Hepatocyte (in vitro differentiated cells): ENCODE results near the gene POLDIP2. TPM values are rescaled to one million over a fixed set of nuclear protein-coding genes. Genes with fewer than 3 reads are reported as not detected.
A peak's percentile ranks its signal among the peaks of the same experiment; 100 is the strongest.

Source experiments
- DNase-seq: peaks from one replicate; pipeline ENCODE4 v3.0.0-alpha.2; 2016; ENCODE audit warnings: low spot score
- H2AFZ ChIP-seq: fragments of 200-600 bp; sonication (generic); 2 replicates; pipeline ENCODE4 v1.6.0; 2016; ENCODE audit warnings: antibody characterized with exemption, mild to moderate bottlenecking
- H3K27ac ChIP-seq: fragments of 200-600 bp; sonication (generic); 2 replicates; pipeline ENCODE4 v1.5.1; 2016; ENCODE audit warnings: mild to moderate bottlenecking
- H3K27me3 ChIP-seq: fragments of 200-600 bp; sonication (generic); 2 replicates; pipeline ENCODE4 v1.6.1; 2016
- H3K36me3 ChIP-seq: fragments of 200-600 bp; sonication (generic); replicated peaks from 2 replicates; pipeline ENCODE4 v1.5.1; 2016; ENCODE audit warnings: low read depth; ENCODE audit not compliant: insufficient read depth
- H3K4me1 ChIP-seq: fragments of 200-600 bp; sonication (generic); 2 replicates; pipeline ENCODE4 v1.5.1; 2016; ENCODE audit warnings: mild to moderate bottlenecking, moderate library complexity; ENCODE audit not compliant: insufficient read depth
- H3K4me2 ChIP-seq: fragments of 200-600 bp; sonication (generic); 2 replicates; pipeline ENCODE4 v1.6.0; 2016
- H3K4me3 ChIP-seq: fragments of 200-600 bp; sonication (generic); 2 replicates; pipeline ENCODE4 v1.5.1; 2016; ENCODE audit warnings: mild to moderate bottlenecking
- H3K79me2 ChIP-seq: fragments of 200-600 bp; sonication (generic); 2 replicates; pipeline ENCODE4 v1.6.0; 2017; ENCODE audit warnings: mild to moderate bottlenecking
- H3K9me2 ChIP-seq: fragments of 200-600 bp; sonication (generic); replicated peaks from 2 replicates; pipeline ENCODE4 v1.6.0; 2017; ENCODE audit warnings: mild to moderate bottlenecking; ENCODE audit not compliant: insufficient read depth
- H3K9me3 ChIP-seq: fragments of 200-600 bp; sonication (generic); 2 replicates; pipeline ENCODE4 v1.5.1; 2016; ENCODE audit warnings: low read depth, mild to moderate bottlenecking
- H4K20me1 ChIP-seq: fragments of 200-600 bp; sonication (generic); 2 replicates; pipeline ENCODE4 v1.6.0; 2016; ENCODE audit warnings: mild to moderate bottlenecking; ENCODE audit not compliant: insufficient read depth, poor library complexity, severe bottlenecking
- CTCF ChIP-seq: fragments of 200-600 bp; sonication (generic); IDR thresholded peaks from 2 replicates; pipeline ENCODE4 v1.5.1; 2016; ENCODE audit warnings: antibody characterized with exemption, mild to moderate bottlenecking; ENCODE audit not compliant: poor library complexity
- EZH2 ChIP-seq: fragments of 200-600 bp; sonication (generic); IDR thresholded peaks from 2 replicates; pipeline ENCODE4 v1.6.1; 2016; ENCODE audit warnings: antibody characterized with exemption, mild to moderate bottlenecking, borderline replicate concordance
- EZH2phosphoT487 ChIP-seq: fragments of 200-600 bp; sonication (generic); IDR thresholded peaks from one replicate; pipeline ENCODE4 v1.6.1; 2018; ENCODE audit warnings: antibody characterized with exemption, mild to moderate bottlenecking, low read depth, moderate library complexity; ENCODE audit not compliant: unreplicated experiment, severe bottlenecking
- WGBS: methylation state at CpG from one replicate; pipeline ENCODE4 v1.1.6; 2016; ENCODE audit warnings: low lambda C conversion rate; ENCODE audit errors: missing lambda C conversion rate; 5-methylcytosine and 5-hydroxymethylcytosine counted together
- polyA plus RNA-seq: library from polyadenylated mRNA; unstranded; fragments of >200 nt; fragmentation: Nextera tagmentation; extraction: Ambion mirVana; gene quantifications from 2 replicates; pipeline ENCODE4 v1.2.1, GENCODE V29; 2016
- total RNA-seq: library from RNA; depleted of rRNA; stranded (reverse); fragments of >200 nt; gene quantifications from 2 replicates; pipeline ENCODE4 v1.2.3, GENCODE V29; 2014

Gene POLDIP2
- total and polyA plus RNA-seq, 2 experiments from 2014 or later = 82.9 to 122 TPM

DNA sequence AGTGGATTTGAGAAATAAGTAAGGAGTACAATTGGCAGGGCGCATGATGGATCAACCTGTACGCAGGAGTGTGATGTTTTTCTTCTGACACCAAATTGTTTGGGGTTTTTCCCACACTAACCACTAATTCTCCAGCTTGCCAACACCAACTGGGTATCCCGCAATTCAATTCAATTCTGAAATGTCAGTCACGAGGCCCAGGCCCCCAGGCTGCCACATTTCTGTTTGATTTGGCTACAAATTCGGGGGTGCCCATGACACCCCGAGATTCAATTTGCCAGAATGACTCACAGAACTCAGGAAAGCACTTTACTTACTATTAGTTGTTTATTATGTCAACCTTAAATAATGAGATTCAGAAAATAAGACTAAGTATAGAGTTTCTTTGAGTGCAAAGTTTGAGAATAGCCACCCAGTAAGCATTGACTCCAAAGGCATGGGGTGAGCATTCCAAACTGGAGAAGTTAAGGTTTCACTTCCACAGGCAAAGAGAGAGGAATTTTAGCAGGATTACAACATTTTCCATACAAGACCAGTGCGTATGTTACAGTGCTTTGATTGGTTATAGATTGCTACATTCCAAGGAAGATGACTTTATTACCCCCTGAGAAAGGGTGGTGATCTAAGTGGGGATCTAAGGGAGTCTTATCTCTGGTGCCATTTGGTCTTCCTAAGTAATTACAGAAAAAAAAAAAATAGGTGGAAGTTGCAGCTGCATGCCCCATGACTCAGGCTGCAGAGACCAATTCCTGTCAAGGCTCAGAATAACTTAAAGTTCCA is 37.2 kb upstream of the POLDIP2 start:
- no peaks in the 10 kb centered on the region for H3K9me2 ChIP-seq
- peak overlapping the region; percentile 71 for H3K27ac ChIP-seq
- H3K4me3 ChIP-seq = no peak overlapping the region
- no peak for TF ChIP-seq EZH2phosphoT487
- no peak for TF ChIP-seq CTCF
- no peak for TF ChIP-seq EZH2
- no peaks in the 10 kb centered on the region for H4K20me1 ChIP-seq
- H3K4me1 ChIP-seq = peaks cover 22% of the 10 kb centered on the region
- WGBS = 82% methylated on average over 7 of the region's 7 CpGs
- no peaks in the 10 kb centered on the region for H3K79me2 ChIP-seq
- no peak overlapping the region for H3K4me2 ChIP-seq
- H3K9me3 ChIP-seq = no peaks in the 10 kb centered on the region
- no peaks in the 10 kb centered on the region for H3K36me3 ChIP-seq
- H2AFZ ChIP-seq = no peak overlapping the region
- peak; percentile 50 for DNase-seq
- no peaks in the 10 kb centered on the region for H3K27me3 ChIP-seq

- WGBS = 81% methylated on average over 10 of the region's 10 CpGs
- TF ChIP-seq EZH2 (no peak), EZH2phosphoT487 (no peak), CTCF (no peak)
- H3K4me2 ChIP-seq = no peak overlapping the region
- H3K4me1 ChIP-seq = peaks cover 11% of the 10 kb centered on the region
- no peak for DNase-seq
- H3K36me3 ChIP-seq = no peaks in the 10 kb centered on the region
- H2AFZ ChIP-seq = no peak overlapping the region
- H4K20me1 ChIP-seq = no peaks in the 10 kb centered on the region
- H3K9me2 ChIP-seq = no peaks in the 10 kb centered on the region
- H3K27me3 ChIP-seq = no peaks in the 10 kb centered on the region
- H3K4me3 ChIP-seq = no peak overlapping the region
- H3K27ac ChIP-seq = no peak overlapping the region
- H3K9me3 ChIP-seq = no peaks in the 10 kb centered on the region
- no peaks in the 10 kb centered on the region for H3K79me2 ChIP-seq
These were observed 35.2 kb upstream of the POLDIP2 start for GRCh38 chr17:28392491-28392890.

GRCh38 chr17:28391401-28391800 is 34.1 kb upstream of the POLDIP2 start:
- TF ChIP-seq CTCF = no peak
- no peak for TF ChIP-seq EZH2phosphoT487
- no peak for TF ChIP-seq EZH2
- 45% methylated on average over 2 of the region's 2 CpGs for WGBS
- no peak overlapping the region for H3K4me2 ChIP-seq
- no peak overlapping the region for H2AFZ ChIP-seq
- no peaks in the 10 kb centered on the region for H3K9me3 ChIP-seq
- H3K4me1 ChIP-seq = peaks cover 11% of the 10 kb centered on the region
- H3K79me2 ChIP-seq = no peaks in the 10 kb centered on the region
- H3K27ac ChIP-seq = no peak overlapping the region
- no peaks in the 10 kb centered on the region for H3K9me2 ChIP-seq
- no peaks in the 10 kb centered on the region for H3K27me3 ChIP-seq
- no peak overlapping the region for H3K4me3 ChIP-seq
- no peaks in the 10 kb centered on the region for H3K36me3 ChIP-seq
- no peaks in the 10 kb centered on the region for H4K20me1 ChIP-seq
- DNase-seq = peak; percentile 3
